Uterus (tissue), 4 donors: ENCODE data around the gene PLSCR1. TPM values are rescaled to one million over a fixed set of nuclear protein-coding genes. Genes with fewer than 3 reads are reported as not detected.

Experiments
- DNase-seq, 2 donors: peaks; one replicate each; pipeline ENCODE4 v3.0.0-alpha.2; 2019 to 2020
- H3K27ac ChIP-seq, 2 donors: fragments of 200-600 bp; sonication (generic); 1 replicate in 1 of 2; 2 replicates in 1 of 2; pipeline ENCODE4 v1.5.1; 2016 to 2018
- H3K27me3 ChIP-seq, 2 donors: fragments of 200-600 bp; sonication (generic); one replicate each; pipeline ENCODE4 v1.5.1; 2018 to 2019; ENCODE audit warnings: control low read depth in 1 of 2
- H3K36me3 ChIP-seq, 2 donors: fragments of 200-600 bp; sonication (generic); one replicate each; pipeline ENCODE4 v1.5.1; 2019; ENCODE audit warnings: control low read depth in 1 of 2
- H3K4me1 ChIP-seq, 2 donors: fragments of 200-600 bp; sonication (generic); one replicate each; pipeline ENCODE4 v1.5.1; 2018 to 2019; ENCODE audit warnings: control low read depth in 1 of 2
- H3K4me3 ChIP-seq, 2 donors: fragments of 200-600 bp; sonication (generic); 1 replicate in 1 of 2; 2 replicates in 1 of 2; pipeline ENCODE4 v1.5.1; 2018 to 2019; ENCODE audit warnings: mild to moderate bottlenecking in 1 of 2
- H3K9me3 ChIP-seq, 2 donors: fragments of 200-600 bp; sonication (generic); one replicate each; pipeline ENCODE4 v1.5.1; 2019; ENCODE audit warnings: control low read depth in 1 of 2
- POLR2A ChIP-seq, 2 donors: fragments of 450-650 bp; IDR thresholded peaks; one replicate each; pipeline ENCODE4 v1.6.1; 2016; ENCODE audit warnings: antibody characterized with exemption in 2 of 2, mild to moderate bottlenecking in 1 of 2, moderate library complexity in 1 of 2
- intact Hi-C: fragments of 100-400 bp; cut with DNase I; formaldehyde crosslinking; loops from one replicate; pipeline ENCODE4 v1.15.1; 2023; ENCODE audit warnings: low total_unique reads
- total RNA-seq, 4 donors: library from RNA; depleted of rRNA in 3 of 4; stranded (reverse); fragments of >200 nt in 3 of 4; gene quantifications; one replicate each; pipeline versions ENCODE4 v1.1.0 to v1.2.4, GENCODE V29; 2014 to 2023
- TF ChIP-seq, protein P1 (sequence below), 4 experiments: fragments of 200-600 bp in 2 of 4; fragments of 450-650 bp in 2 of 4; sonication (generic) in 2 of 4; IDR thresholded peaks; one replicate each; pipeline ENCODE4 v1.5.1; 2016 to 2019; ENCODE audit warnings: antibody characterized with exemption in 4 of 4, mild to moderate bottlenecking in 2 of 4, moderate library complexity in 1 of 4
- donor health status: DM: yes; HTN: yes; CAD: no.

Gene PLSCR1
- total RNA-seq, 4 donors from 2014 or later, result 75.6 to 248 (median 116) TPM

DNA sequence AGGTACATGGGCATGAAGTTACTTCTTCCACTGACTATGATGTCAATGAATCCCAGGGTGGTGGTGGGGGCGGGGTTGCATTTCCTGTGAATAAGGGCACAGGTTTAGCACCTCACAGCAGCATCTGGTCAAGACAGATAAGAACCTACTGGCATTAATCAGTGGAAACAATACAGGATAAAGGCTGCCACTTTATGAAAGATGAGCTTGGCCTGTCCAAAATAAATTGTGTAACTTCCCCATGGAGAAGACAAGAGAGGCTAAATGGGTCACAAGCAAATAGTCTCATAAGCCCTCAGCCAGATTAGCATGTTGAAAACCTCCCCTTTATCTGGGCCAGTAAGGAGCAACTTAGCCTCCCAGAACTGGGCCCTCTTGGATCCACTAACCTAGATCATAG, 47.7 kb downstream of the PLSCR1 start:
- Histone ChIP-seq H3K36me3 (no peaks in the 10 kb centered on the region), H3K4me3 (no peak overlapping the region), H3K27me3 (no peaks in the 10 kb centered on the region), H3K4me1 (no peaks in the 10 kb centered on the region), H3K27ac (no peak overlapping the region), H3K9me3 (no peaks in the 10 kb centered on the region)
- TF ChIP-seq POLR2A (IDR thresholded peaks at IDR 0.05), result no peak
- TF ChIP-seq, protein P1, sequence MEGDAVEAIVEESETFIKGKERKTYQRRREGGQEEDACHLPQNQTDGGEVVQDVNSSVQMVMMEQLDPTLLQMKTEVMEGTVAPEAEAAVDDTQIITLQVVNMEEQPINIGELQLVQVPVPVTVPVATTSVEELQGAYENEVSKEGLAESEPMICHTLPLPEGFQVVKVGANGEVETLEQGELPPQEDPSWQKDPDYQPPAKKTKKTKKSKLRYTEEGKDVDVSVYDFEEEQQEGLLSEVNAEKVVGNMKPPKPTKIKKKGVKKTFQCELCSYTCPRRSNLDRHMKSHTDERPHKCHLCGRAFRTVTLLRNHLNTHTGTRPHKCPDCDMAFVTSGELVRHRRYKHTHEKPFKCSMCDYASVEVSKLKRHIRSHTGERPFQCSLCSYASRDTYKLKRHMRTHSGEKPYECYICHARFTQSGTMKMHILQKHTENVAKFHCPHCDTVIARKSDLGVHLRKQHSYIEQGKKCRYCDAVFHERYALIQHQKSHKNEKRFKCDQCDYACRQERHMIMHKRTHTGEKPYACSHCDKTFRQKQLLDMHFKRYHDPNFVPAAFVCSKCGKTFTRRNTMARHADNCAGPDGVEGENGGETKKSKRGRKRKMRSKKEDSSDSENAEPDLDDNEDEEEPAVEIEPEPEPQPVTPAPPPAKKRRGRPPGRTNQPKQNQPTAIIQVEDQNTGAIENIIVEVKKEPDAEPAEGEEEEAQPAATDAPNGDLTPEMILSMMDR (IDR thresholded peaks at IDR 0.05), result no peak
- intact Hi-C loops, result no loop called here
- DNase-seq, result no peak

DNA sequence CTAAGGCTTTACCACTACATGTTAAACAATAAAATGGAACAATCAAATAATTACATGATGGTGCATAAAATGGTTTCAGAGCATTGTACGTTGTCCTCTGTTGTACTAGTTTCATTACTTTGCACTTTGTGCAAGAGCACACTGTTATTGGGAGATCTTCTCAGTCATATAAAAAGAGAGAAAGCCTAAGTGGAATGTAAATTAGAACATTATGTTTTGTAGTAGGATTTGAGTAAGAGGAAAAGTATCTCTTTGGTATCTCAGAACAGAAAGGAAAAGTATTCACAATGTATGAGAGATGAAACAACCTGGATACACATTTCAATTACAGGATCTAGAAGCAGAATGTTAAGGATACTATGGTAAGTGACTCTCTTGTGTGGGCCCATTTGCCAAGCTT, 48.2 kb downstream of the PLSCR1 start:
- DNase-seq, result no peak
- TF ChIP-seq POLR2A (IDR thresholded peaks at IDR 0.05), result no peak
- TF ChIP-seq, protein P1 (IDR thresholded peaks at IDR 0.05), result no peak
- Histone ChIP-seq H3K27ac (no peak overlapping the region), H3K27me3 (no peaks in the 10 kb centered on the region), H3K9me3 (no peaks in the 10 kb centered on the region), H3K36me3 (no peaks in the 10 kb centered on the region), H3K4me1 (no peaks in the 10 kb centered on the region), H3K4me3 (no peak overlapping the region)
- intact Hi-C loops, result no loop called here

DNA sequence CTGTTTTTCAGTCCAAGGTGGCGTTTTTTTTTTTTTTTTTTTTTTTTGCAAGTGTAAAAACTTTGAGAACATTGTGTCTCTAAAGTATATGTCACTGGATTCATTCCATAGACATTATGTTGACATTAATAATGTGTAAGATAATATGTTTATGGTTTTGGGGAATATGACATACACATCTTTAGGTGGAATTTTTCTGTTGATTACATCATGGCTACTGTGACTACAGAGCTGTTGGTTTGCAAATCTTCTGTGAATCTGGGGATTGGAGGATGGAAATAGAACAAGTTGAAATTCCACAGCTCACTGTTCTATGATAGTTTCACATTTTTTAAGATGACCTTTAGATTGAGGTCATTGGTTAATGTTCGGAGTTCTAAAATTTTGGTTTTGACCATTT, 50.6 kb downstream of the PLSCR1 start:
- TF ChIP-seq, protein P1 (IDR thresholded peaks at IDR 0.05), result no peak
- no peak for TF ChIP-seq POLR2A (IDR thresholded peaks at IDR 0.05)
- Histone ChIP-seq H3K4me3 (no peak overlapping the region), H3K27ac (no peak overlapping the region), H3K27me3 (no peaks in the 10 kb centered on the region), H3K36me3 (no peaks in the 10 kb centered on the region), H3K4me1 (no peaks in the 10 kb centered on the region), H3K9me3 (no peaks in the 10 kb centered on the region)
- DNase-seq, result no peak
- intact Hi-C loops, result no loop called here

DNA sequence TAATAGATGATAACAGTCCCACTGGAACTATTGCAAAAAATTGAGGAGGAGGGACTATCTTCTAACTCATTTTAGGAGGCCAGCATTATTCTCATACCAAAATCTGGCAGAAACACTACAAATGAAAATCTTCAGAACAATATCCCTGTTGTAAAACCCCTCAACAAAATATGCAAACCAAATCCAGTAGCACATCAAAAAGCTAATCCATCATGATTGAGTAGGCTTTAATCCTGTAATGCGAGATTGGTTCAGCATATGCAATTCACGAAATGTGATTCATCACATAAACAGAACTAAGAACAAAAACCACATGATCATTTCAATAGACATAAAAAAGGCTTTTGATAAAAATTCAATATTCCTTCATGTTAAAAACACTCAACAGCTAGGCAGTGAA, 51.2 kb downstream of the PLSCR1 start:
- DNase-seq, result no peak
- Histone ChIP-seq H3K27ac (no peak overlapping the region), H3K4me1 (no peaks in the 10 kb centered on the region), H3K27me3 (no peaks in the 10 kb centered on the region), H3K4me3 (no peak overlapping the region), H3K9me3 (no peaks in the 10 kb centered on the region), H3K36me3 (no peaks in the 10 kb centered on the region)
- intact Hi-C loops, result no loop called here
- TF ChIP-seq, protein P1 (IDR thresholded peaks at IDR 0.05), result no peak
- TF ChIP-seq POLR2A (IDR thresholded peaks at IDR 0.05), result no peak

DNA sequence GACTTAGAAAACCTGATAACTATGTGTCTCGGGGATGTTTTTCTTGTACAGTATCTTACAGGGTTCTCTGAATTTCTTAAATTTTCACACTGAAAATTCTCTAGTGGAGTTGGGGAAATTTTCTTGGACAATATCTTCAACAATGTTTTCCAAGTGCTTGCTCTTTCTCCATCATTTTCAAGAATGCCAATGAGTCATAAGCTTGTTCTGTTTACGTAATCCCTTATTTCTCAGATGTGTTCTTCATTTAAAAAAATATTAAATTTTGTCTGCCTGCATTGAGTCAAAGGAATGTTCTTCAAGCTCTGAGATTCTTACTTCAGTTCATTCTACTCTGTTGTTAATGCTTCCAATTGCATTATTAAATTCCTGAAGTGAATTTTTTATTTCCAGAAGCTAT, 53.1 kb downstream of the PLSCR1 start:
- H3K27me3 ChIP-seq, result no peaks in the 10 kb centered on the region
- no peak for DNase-seq
- H3K27ac ChIP-seq, result no peak overlapping the region
- H3K9me3 ChIP-seq, result no peaks in the 10 kb centered on the region
- H3K4me3 ChIP-seq, result no peak overlapping the region
- no peak for TF ChIP-seq POLR2A (IDR thresholded peaks at IDR 0.05)
- TF ChIP-seq, protein P1 (IDR thresholded peaks at IDR 0.05), result no peak
- H3K36me3 ChIP-seq, result no peaks in the 10 kb centered on the region
- intact Hi-C loops, result no loop called here
- no peaks in the 10 kb centered on the region for H3K4me1 ChIP-seq
